ENCODE results near the gene AREL1.

AREL1 gene

DNA sequence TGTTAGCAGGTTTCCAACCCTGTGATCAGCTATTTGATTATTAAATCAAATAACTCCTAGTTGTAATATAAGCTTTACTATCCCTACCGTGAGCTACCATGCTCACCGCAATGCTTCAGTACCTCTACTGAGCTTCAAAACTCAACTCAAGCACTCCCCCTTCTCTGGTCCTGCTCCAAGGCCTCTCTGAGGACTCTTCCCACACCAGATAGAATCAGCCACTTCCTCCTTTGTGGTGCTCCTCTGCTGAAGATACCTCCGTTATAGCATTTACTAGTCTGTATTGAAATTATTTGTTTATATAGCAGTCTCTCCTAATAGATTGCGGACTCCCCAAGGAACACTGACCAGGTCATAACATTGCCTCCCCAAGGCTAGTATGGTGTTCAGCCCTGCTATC is 17.5 kb downstream of the AREL1 start:
- Histone ChIP-seq H3K4me3 (ENCODE audit: low read depth, low read length) (no peak overlapping the region), H3K27me3 (no peaks in the 10 kb centered on the region), H3K9me3 (no peaks in the 10 kb centered on the region), H3K36me3 (peaks cover 12% of the 10 kb centered on the region), H3K4me1 (no peaks in the 10 kb centered on the region)
- DNase-seq = no peak
- TF ChIP-seq, protein P1, sequence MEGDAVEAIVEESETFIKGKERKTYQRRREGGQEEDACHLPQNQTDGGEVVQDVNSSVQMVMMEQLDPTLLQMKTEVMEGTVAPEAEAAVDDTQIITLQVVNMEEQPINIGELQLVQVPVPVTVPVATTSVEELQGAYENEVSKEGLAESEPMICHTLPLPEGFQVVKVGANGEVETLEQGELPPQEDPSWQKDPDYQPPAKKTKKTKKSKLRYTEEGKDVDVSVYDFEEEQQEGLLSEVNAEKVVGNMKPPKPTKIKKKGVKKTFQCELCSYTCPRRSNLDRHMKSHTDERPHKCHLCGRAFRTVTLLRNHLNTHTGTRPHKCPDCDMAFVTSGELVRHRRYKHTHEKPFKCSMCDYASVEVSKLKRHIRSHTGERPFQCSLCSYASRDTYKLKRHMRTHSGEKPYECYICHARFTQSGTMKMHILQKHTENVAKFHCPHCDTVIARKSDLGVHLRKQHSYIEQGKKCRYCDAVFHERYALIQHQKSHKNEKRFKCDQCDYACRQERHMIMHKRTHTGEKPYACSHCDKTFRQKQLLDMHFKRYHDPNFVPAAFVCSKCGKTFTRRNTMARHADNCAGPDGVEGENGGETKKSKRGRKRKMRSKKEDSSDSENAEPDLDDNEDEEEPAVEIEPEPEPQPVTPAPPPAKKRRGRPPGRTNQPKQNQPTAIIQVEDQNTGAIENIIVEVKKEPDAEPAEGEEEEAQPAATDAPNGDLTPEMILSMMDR (IDR thresholded peaks at IDR 0.05; ENCODE audit: low read depth, low read length) = no peak

DNA sequence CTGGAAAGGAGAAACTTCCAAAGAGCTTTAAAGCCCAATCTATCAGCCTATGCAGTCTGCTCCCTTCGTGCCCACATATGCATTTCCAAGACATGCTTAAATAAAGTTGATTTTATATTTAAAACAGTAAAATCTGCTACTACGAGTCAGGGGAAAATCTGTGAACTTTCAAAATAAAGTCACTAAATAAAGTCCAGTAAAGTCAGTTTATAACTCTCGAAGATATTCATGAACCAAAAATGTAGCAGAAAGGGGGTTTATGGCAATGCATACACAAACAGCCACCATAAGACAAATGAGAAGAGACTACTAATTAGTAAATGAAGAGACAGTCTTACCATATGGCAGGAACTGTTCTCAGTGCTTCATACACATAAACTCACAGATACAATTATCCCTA is 19.7 kb downstream of the AREL1 start:
- DNase-seq = no peak

DNA sequence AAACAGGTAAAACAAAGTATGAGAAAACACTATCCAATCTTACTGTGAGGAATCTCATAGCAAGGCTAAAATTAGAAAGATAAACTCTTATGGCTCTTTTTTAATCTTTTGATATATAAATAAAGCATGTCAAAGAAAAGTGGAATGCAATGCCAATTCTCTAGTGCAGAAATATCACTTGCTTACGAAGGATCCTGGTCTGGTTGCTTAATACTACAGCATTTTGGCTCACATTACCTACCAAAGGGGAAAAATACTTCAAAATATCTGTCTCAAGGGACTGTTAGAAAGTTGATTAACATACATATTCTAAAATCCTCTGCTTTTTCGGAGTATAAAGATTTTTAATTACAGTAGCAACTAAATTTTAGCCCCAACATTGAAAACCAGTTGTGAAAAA is 21.4 kb downstream of the AREL1 start:
- no peak for DNase-seq
- no peak overlapping the region for H3K4me3 ChIP-seq (ENCODE audit: low read depth, low read length)
- TF ChIP-seq, protein P1 (IDR thresholded peaks at IDR 0.05; ENCODE audit: low read depth, low read length) = no peak
- no peaks in the 10 kb centered on the region for H3K9me3 ChIP-seq
- no peaks in the 10 kb centered on the region for H3K27me3 ChIP-seq
- peaks cover 15% of the 10 kb centered on the region for H3K36me3 ChIP-seq
- no peaks in the 10 kb centered on the region for H3K4me1 ChIP-seq

More for the DNA sequence above, 19.7 kb downstream of the AREL1 start:
- TF ChIP-seq, protein P1 (IDR thresholded peaks at IDR 0.05; ENCODE audit: low read depth, low read length) = no peak
- Histone ChIP-seq H3K27me3 (no peaks in the 10 kb centered on the region), H3K36me3 (peaks cover 18% of the 10 kb centered on the region), H3K4me3 (ENCODE audit: low read depth, low read length) (no peak overlapping the region), H3K9me3 (no peaks in the 10 kb centered on the region), H3K4me1 (no peaks in the 10 kb centered on the region)

- Histone ChIP-seq H3K4me1 (no peaks in the 10 kb centered on the region), H3K9me3 (no peaks in the 10 kb centered on the region), H3K36me3 (peaks cover 33% of the 10 kb centered on the region), H3K4me3 (ENCODE audit: low read depth, low read length) (no peak overlapping the region), H3K27me3 (no peaks in the 10 kb centered on the region)
- TF ChIP-seq, protein P1 (IDR thresholded peaks at IDR 0.05; ENCODE audit: low read depth, low read length) = no peak
- no peak for DNase-seq
Observed at GRCh38 chr14:74685921-74686678, 26.8 kb downstream of the AREL1 start.

GRCh38 chr14:74685056-74685455 is 27.8 kb downstream of the AREL1 start:
- Histone ChIP-seq H3K27me3 (no peaks in the 10 kb centered on the region), H3K9me3 (no peaks in the 10 kb centered on the region), H3K4me1 (no peaks in the 10 kb centered on the region), H3K4me3 (ENCODE audit: low read depth, low read length) (no peak overlapping the region), H3K36me3 (peaks cover 30% of the 10 kb centered on the region)
- TF ChIP-seq, protein P1 (IDR thresholded peaks at IDR 0.05; ENCODE audit: low read depth, low read length) = no peak
- no peak for DNase-seq

DNA sequence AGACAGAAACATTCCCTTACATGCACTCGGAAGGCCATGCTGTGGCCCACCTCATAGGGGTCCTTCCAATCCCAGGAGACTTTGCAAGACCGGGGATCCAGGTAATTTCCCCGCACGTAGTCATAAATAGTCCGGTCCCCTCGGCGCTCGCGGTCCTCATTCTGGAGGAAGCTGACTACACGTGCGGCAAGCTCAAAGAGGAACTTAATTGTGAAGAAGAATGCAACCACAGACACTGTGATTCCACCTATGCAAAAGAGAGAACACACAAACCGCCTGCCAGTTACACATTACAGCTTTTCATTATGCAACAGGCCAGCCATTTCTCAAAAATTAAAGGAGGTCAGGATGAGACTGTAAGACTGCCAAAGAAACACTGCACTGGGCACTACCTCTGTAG is 28.4 kb downstream of the AREL1 start:
- peaks cover 26% of the 10 kb centered on the region for H3K36me3 ChIP-seq
- no peaks in the 10 kb centered on the region for H3K9me3 ChIP-seq
- H3K4me3 ChIP-seq (ENCODE audit: low read depth, low read length) = no peak overlapping the region
- no peaks in the 10 kb centered on the region for H3K27me3 ChIP-seq
- TF ChIP-seq, protein P1 (IDR thresholded peaks at IDR 0.05; ENCODE audit: low read depth, low read length) = no peak
- no peak for DNase-seq
- no peaks in the 10 kb centered on the region for H3K4me1 ChIP-seq

All from BE2C (cell line).